HG03439 (cell line): ENCODE measurements around the gene CALN1.

Experiments used
- ATAC-seq: cut with Tn5 transposase; IDR thresholded peaks from one replicate; pipeline ENCODE4 v1.9.1; 2021; ENCODE audit warnings: mild to moderate bottlenecking, moderate library complexity; ENCODE audit not compliant: unreplicated experiment

CALN1 gene

DNA sequence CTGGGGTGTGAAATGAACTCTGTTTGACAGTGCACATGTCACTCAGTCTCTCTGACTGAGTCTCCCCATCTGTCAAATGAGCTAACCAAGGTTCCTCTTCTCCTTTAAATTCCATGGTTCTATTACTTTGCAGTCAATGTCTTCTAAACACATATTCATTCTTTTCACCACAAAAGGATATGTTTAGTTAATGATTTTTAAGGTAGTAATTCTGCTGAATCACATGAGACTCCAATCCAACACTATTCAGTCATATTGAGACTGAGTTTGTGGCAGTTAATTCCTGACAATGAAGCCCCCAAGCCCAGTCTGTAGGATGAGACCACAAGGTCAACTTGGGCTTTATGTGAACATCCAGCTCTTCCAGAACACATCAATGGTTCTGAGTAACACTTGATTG, 85.3 kb downstream of the CALN1 start:
- ATAC-seq: no peak

GRCh38 chr7:72326365-72326764, 85.8 kb downstream of the CALN1 start:
- ATAC-seq: no peak

- no peak for ATAC-seq
Measured at GRCh38 chr7:72325561-72325960, 86.6 kb downstream of the CALN1 start.

GRCh38 chr7:72321637-72322036, 90.5 kb downstream of the CALN1 start:
- no peak for ATAC-seq

DNA sequence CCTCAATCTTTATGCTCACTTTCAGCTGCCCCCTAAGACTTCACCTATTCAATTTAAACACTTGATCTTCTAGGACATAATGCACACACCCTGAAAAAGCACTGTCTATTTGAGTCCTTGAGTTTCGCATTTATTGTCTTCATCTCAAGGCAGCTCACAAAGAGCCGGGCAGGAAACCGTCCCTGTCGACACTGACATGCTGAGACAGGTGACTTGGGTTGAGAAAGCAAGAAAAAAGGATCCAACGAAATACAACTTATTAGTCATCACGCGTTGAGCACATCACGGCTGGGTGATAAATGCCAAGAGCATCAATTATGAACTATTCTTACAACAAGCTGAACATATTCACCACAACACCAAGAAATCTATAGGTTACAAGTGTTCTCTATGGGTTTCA, 91.1 kb downstream of the CALN1 start:
- ATAC-seq: no peak

DNA sequence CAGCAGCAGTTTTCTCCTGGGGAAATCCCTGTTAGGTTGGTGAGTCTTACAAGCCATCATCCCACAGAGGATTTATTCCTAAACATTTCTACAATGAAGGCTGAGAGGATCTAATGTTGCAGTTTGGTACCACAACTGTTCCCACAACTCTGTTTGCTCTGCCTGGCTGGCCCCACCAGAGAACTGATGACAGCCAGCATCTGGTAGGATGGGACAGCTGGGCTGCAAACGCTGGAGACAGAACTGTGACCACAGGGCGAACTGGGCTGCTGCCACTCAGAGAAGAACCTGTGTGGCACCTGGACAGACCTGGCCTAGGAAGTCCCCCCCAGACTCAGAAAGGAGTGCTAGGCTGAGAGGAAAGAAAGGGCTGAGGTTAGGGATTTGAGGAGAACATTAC, 94.8 kb downstream of the CALN1 start:
- no peak for ATAC-seq

- no peak for ATAC-seq
Measured at GRCh38 chr7:72316148-72316547, 96.0 kb downstream of the CALN1 start.

DNA sequence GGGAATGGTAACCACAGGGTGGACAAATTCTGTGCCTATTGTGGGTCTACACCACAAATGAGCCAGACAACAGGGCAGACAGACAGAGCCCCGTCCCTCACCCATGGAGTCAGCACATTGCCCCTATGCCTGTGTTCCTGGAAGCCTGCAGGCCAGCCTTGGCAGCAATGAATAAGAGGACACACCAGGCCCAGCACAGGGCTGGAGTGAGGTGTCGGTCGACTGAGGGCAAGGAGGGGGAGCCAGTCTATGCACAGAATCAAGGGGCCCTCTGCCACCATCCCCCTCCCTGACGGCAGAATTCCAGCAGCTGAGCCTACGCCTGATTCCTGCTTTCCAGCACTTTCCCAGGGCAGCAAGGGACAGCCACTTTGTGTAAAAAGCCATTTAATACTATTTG, 98.2 kb downstream of the CALN1 start:
- no peak for ATAC-seq

- ATAC-seq: no peak
Measured at GRCh38 chr7:72310301-72310700, 101.8 kb downstream of the CALN1 start.

GRCh38 chr7:72309476-72309875, 102.7 kb downstream of the CALN1 start:
- no peak for ATAC-seq

DNA sequence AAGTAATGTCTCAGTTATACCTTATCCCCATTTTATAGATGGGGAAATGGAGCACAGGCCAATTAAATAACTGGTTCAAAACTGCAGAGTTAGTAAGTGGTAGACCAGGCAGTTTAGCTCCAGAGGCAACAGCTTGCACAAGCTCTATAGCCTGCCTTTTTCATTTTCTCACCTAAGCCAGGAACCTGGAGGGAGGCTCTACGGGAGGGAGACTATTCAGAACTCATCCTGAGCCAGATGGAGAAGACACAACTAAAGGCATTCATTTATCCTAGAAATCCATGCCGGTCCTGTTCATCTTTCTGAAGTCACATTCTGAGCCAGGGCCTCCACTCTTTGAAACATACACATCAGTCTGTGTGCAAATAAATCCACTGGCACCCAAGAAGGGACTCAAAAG, 103.2 kb downstream of the CALN1 start:
- ATAC-seq: no peak

DNA sequence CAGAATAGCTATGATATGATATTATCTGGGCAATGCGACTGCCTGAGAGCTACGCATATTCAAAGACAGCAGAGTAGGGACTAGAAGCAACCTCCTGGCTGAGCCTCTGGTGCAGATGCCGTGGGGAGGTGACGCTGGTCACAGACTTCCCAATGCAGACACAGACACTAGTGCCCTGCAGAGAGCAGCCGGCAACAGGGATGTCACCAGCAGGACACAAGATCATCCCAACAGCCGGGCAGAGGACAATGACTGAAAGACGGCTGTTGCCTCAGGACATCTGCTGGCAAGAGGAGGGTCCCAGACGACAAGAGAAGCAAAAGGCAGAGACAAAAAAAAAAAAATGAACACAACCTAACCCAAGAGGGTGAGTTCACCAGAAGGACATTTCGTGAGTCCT, 104.6 kb downstream of the CALN1 start:
- no peak for ATAC-seq

DNA sequence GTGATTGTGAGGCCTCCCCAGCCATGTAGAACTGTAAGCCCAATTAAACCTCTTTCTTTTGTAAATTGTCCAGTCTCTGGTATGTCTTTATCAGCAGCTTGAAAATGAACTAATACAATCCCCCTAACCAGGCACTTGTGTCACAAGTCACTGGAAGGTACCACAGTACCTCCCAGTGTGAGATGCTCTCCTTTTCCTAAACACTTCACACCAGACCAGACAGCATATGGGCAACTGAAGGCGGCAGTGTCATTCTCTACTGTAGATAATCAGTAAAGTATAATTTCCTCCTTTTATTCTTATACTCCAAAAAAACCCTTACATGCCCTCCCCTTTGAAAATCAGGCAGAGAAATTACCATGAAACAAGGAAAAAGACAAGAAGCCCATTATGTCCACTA, 113.2 kb downstream of the CALN1 start:
- no peak for ATAC-seq

GRCh38 chr7:72298091-72298490, 114.0 kb downstream of the CALN1 start:
- ATAC-seq: no peak

GRCh38 chr7:72297636-72298035, 114.5 kb downstream of the CALN1 start:
- ATAC-seq: no peak

GRCh38 chr7:72292794-72293193, 119.3 kb downstream of the CALN1 start:
- ATAC-seq: no peak

- no peak for ATAC-seq
Measured at GRCh38 chr7:72292118-72292517, 120.0 kb downstream of the CALN1 start.

DNA sequence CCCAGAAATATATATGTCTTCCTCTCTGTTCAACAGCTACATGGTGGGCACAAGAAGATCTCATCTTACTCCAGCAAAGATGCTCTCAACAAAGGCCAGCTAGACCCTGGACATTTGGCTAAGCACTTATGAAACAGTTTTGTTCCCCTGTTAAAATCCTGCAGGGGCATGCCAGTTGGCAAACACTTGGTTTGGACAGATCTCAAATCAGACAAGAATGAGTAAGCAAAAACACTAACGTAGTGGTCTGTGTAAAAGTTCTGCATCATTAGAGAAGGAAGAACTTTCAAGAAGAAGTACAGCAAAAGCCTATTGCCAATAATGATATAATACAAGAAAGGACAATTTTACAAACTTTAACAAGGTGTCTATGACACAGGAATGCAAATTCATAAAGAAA, 125.6 kb downstream of the CALN1 start:
- no peak for ATAC-seq

- ATAC-seq: no peak
Measured at GRCh38 chr7:72283309-72283708, 128.8 kb downstream of the CALN1 start.

GRCh38 chr7:72281308-72281707, 130.8 kb downstream of the CALN1 start:
- ATAC-seq: no peak

- no peak for ATAC-seq
Measured at GRCh38 chr7:72279203-72279602, 132.9 kb downstream of the CALN1 start.

GRCh38 chr7:72278550-72278949, 133.6 kb downstream of the CALN1 start:
- no peak for ATAC-seq

- ATAC-seq: no peak
Measured at GRCh38 chr7:72275382-72276070, 136.6 kb downstream of the CALN1 start.
